Vagina (tissue), 2 donors: Measurements from ENCODE around the gene CUX1. TPM values are rescaled to one million over a fixed set of nuclear protein-coding genes. Genes with fewer than 3 reads are reported as not detected.

Source experiments
- DNase-seq, 2 donors: peaks; one replicate each; pipeline ENCODE4 v3.0.0-alpha.2; 2017; ENCODE audit errors: extremely low spot score in 2 of 2
- H3K27ac ChIP-seq: fragments of 200-600 bp; sonication (generic); one replicate; pipeline ENCODE4 v1.5.1; 2019
- H3K27me3 ChIP-seq: fragments of 200-600 bp; sonication (generic); one replicate; pipeline ENCODE4 v1.5.1; 2019
- H3K36me3 ChIP-seq, 2 donors: fragments of 200-600 bp; sonication (generic); one replicate each; pipeline ENCODE4 v1.5.1; 2017 to 2019
- H3K4me1 ChIP-seq: fragments of 200-600 bp; sonication (generic); one replicate; pipeline ENCODE4 v1.5.1; 2019
- H3K4me3 ChIP-seq, 2 donors: fragments of 200-600 bp; sonication (generic); 1 replicate in 1 of 2; 2 replicates in 1 of 2; pipeline ENCODE4 v1.5.1; 2016 to 2019
- H3K9me3 ChIP-seq: fragments of 200-600 bp; sonication (generic); one replicate; pipeline ENCODE4 v1.5.1; 2019
- POLR2A ChIP-seq, 2 donors: fragments of 450-650 bp; IDR thresholded peaks; one replicate each; pipeline ENCODE4 v1.6.1; 2017; ENCODE audit warnings: antibody characterized with exemption in 2 of 2, mild to moderate bottlenecking in 2 of 2, moderate library complexity in 2 of 2
- POLR2AphosphoS5 ChIP-seq, 2 donors: sonication (generic); formaldehyde crosslinking; IDR thresholded peaks; one replicate each; pipeline ENCODE4 v1.9.0; 2017; ENCODE audit warnings: antibody characterized with exemption in 2 of 2, mild to moderate bottlenecking in 2 of 2, low read depth in 1 of 2; ENCODE audit not compliant: insufficient read depth in 1 of 2
- intact Hi-C: fragments of 100-400 bp; cut with DNase I; formaldehyde crosslinking; loops from one replicate; pipeline ENCODE4 v1.15.1; 2023
- total RNA-seq: library from RNA; depleted of rRNA; stranded (reverse); fragments of >200 nt; gene quantifications from one replicate; pipeline ENCODE4 v1.2.3, GENCODE V29; 2016
- TF ChIP-seq, protein P1 (sequence below), 3 experiments: fragments of 450-650 bp in 2 of 3; fragments of 200-600 bp in 1 of 3; sonication (generic) in 1 of 3; IDR thresholded peaks; one replicate each; pipeline ENCODE4 v1.5.1; 2017 to 2019; ENCODE audit warnings: antibody characterized with exemption in 3 of 3, mild to moderate bottlenecking in 2 of 3, moderate library complexity in 2 of 3

CUX1 gene
- total RNA-seq, 1 donor from 2014 or later, result 65.3 TPM

DNA sequence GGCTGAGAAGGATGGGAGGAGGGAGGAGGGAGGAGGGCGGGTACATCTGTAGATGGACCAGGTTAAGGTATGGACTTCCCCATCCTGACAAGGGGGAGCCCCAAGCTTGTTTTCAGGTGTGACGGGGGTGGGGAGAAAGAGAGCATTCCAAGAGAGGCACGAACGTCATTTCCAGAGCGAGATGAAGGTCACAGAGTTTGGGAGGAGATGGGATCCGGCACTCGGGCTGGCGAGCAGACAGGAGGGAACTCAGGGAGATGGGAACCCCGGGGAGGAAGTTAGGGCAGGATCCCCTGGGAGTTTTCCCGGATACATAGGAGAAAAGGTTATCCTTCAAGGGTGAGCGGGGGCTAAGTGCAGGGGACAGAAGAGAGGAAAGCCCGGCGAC is 118.8 kb downstream of the CUX1 start:
- peak overlapping the region; percentile 38 to 39 for H3K4me3 ChIP-seq
- intact Hi-C loops, result loop anchor here (10.0 kb wide), 1 partner anchor 121 kb away; the partner anchor contains the start of gene CUX1
- no peaks in the 10 kb centered on the region for H3K27me3 ChIP-seq
- no peak for DNase-seq
- H3K9me3 ChIP-seq, result no peaks in the 10 kb centered on the region
- no peaks in the 10 kb centered on the region for H3K36me3 ChIP-seq
- peaks cover 55% of the 10 kb centered on the region for H3K4me1 ChIP-seq
- peak overlapping the region; percentile 65 for H3K27ac ChIP-seq
- TF ChIP-seq POLR2AphosphoS5 (IDR thresholded peaks at IDR 0.05; ENCODE audit: insufficient read depth in 1 of 2, low read depth in 1 of 2) (no peak), POLR2A (IDR thresholded peaks at IDR 0.05) (no peak)
- TF ChIP-seq, protein P1, sequence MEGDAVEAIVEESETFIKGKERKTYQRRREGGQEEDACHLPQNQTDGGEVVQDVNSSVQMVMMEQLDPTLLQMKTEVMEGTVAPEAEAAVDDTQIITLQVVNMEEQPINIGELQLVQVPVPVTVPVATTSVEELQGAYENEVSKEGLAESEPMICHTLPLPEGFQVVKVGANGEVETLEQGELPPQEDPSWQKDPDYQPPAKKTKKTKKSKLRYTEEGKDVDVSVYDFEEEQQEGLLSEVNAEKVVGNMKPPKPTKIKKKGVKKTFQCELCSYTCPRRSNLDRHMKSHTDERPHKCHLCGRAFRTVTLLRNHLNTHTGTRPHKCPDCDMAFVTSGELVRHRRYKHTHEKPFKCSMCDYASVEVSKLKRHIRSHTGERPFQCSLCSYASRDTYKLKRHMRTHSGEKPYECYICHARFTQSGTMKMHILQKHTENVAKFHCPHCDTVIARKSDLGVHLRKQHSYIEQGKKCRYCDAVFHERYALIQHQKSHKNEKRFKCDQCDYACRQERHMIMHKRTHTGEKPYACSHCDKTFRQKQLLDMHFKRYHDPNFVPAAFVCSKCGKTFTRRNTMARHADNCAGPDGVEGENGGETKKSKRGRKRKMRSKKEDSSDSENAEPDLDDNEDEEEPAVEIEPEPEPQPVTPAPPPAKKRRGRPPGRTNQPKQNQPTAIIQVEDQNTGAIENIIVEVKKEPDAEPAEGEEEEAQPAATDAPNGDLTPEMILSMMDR (IDR thresholded peaks at IDR 0.05), result no peak

DNA sequence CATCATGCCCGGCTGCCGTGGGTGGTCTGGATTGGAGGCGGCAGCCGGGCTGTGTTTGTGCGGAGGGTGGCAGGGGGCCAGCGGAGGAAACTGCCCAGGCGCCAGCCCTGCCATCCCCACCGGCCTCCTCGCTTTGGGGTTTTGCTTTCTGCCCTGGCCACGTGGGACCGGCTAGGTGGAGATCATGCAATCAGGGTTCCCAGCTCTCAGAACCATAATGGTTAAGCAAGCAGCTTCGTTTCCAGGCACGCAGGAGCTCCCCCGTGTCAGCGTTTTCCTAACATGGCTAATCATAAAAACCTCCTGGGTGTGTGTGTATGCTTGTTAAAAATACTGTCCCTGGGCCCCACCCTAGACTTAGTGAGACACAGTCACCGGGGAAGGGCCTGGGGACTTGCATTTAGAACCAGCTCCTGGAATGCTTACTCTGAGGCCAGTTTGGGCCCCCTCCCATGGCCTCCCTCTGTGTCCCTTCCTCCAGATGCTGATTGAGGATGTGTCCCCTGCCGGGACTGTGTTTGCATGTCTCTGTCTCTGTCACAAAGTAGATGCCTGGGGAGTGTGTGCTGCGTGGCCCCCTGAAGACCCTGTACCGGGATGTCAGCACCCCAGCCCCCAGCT is 119.3 kb downstream of the CUX1 start:
- peaks cover 60% of the 10 kb centered on the region for H3K4me1 ChIP-seq
- peak in 1 of 2 donors; percentile 62 for TF ChIP-seq POLR2AphosphoS5 (IDR thresholded peaks at IDR 0.05; ENCODE audit: insufficient read depth in 1 of 2, low read depth in 1 of 2)
- TF ChIP-seq, protein P1 (IDR thresholded peaks at IDR 0.05), result no peak
- peak overlapping the region; percentile 65 for H3K27ac ChIP-seq
- H3K4me3 ChIP-seq, result peak overlapping the region; percentile 38 to 39
- no peaks in the 10 kb centered on the region for H3K9me3 ChIP-seq
- no peak for DNase-seq
- intact Hi-C loops, result loop anchor here (10.0 kb wide), 1 partner anchor 122 kb away; the partner anchor contains the start of gene CUX1
- H3K36me3 ChIP-seq, result no peaks in the 10 kb centered on the region
- no peaks in the 10 kb centered on the region for H3K27me3 ChIP-seq

DNA sequence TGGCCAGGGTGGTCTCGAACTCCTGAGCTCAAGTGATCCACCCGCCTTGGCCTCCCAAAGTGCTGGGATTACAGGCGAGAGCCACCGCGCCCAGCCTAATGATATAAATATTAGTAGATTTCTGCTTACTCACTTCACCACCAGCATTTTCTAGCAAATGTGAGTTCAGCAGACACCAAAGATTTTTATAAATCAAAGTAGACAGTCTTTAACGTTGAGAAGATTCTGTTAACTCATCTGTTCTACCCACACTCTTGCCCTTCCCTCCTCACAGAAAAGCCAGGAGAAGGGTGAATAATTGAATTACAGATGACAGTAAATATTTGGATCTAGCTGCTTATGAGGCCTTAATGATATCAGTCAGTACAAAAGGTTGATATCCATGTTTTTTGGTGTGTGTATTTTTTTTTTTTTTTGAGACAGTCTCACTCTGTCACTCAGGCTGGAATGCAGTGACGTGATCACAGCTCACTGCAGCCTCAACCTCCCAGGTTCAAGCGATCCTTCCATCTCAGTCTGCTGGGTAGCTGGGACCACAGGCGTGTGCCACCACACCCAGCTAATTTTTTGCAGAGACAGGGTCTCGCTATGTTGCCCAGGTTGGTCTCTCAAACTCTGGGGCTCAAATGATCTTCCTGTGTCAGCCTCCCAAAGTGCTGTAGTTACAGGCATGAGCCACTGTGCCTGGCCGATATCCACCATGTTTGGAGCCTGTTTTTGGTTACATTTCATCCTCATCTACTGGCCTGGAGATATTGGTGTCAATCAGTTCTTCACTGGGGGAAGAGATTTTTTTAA is 120.5 kb downstream of the CUX1 start:
- intact Hi-C loops, result loop anchor here (10.0 kb wide), 1 partner anchor 123 kb away; the partner anchor contains the start of gene CUX1
- peaks cover 70% of the 10 kb centered on the region for H3K4me1 ChIP-seq
- no peak overlapping the region for H3K4me3 ChIP-seq
- no peak overlapping the region for H3K27ac ChIP-seq
- H3K27me3 ChIP-seq, result no peaks in the 10 kb centered on the region
- H3K9me3 ChIP-seq, result no peaks in the 10 kb centered on the region
- no peak for DNase-seq
- TF ChIP-seq POLR2AphosphoS5 (IDR thresholded peaks at IDR 0.05; ENCODE audit: insufficient read depth in 1 of 2, low read depth in 1 of 2), result no peak
- TF ChIP-seq POLR2A (IDR thresholded peaks at IDR 0.05), result no peak
- TF ChIP-seq, protein P1 (IDR thresholded peaks at IDR 0.05), result no peak
- no peaks in the 10 kb centered on the region for H3K36me3 ChIP-seq

DNA sequence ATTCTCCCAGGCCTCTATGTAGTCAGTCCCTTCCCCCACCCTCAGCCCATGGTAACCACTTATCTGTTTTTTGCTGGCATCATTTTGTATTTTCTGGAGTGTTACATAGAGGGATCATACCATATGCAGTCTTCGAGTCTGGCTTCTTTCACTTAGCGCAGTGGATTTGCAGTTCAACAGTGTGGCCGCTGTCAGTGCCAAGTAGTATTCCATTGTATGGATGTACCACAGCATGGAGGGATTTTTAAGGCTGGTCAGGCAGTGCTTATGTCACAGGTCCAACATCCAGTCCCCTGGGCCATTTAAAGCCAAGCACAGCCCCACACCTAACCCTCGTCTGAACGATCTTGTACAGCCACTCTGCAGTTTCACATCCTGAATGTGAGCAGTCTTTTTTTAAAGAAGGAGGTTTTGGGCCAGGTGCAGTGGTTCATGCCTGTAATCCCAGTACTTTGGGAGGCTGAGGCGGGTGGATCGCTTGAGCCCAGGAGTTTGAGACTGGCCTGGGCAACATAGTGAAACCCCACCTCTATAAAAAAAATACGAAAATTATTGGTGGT is 121.8 kb downstream of the CUX1 start:
- no peak overlapping the region for H3K27ac ChIP-seq
- DNase-seq, result no peak
- H3K9me3 ChIP-seq, result no peaks in the 10 kb centered on the region
- H3K36me3 ChIP-seq, result no peaks in the 10 kb centered on the region
- TF ChIP-seq POLR2AphosphoS5 (IDR thresholded peaks at IDR 0.05; ENCODE audit: insufficient read depth in 1 of 2, low read depth in 1 of 2), result no peak
- TF ChIP-seq, protein P1 (IDR thresholded peaks at IDR 0.05), result no peak
- TF ChIP-seq POLR2A (IDR thresholded peaks at IDR 0.05), result no peak
- intact Hi-C loops, result loop anchor here (10.0 kb wide), 1 partner anchor 124 kb away; the partner anchor contains the start of gene CUX1
- H3K4me1 ChIP-seq, result peaks cover 73% of the 10 kb centered on the region
- no peak overlapping the region for H3K4me3 ChIP-seq
- H3K27me3 ChIP-seq, result no peaks in the 10 kb centered on the region
